ENCODE measurements around the gene TCF7L1.
"Not testable (repeated sequence)": the region's sequence is repeated elsewhere in the genome, so short reads cannot be mapped to it uniquely, and the experiment has no call there.

Gene TCF7L1

GRCh38 chr2:85189606-85190270 is 56.5 kb downstream of the TCF7L1 start:
- Mint-ChIP-seq H3K27me3 (peaks cover 2% of the 10 kb centered on the region), H3K4me1 (ENCODE audit: low read depth) (no peaks in the 10 kb centered on the region), H3K36me3 (ENCODE audit: low read depth) (no peaks in the 10 kb centered on the region), H3K27ac (no peak overlapping the region), H3K9me3 (no peaks in the 10 kb centered on the region), H3K4me3 (no peak overlapping the region)
- intact Hi-C loops (cut with micrococcal nuclease): no loop called here

GRCh38 chr2:85191157-85191556 is 58.0 kb downstream of the TCF7L1 start:
- intact Hi-C loops (cut with micrococcal nuclease): no loop called here
- Mint-ChIP-seq H3K27ac (no peak overlapping the region), H3K4me1 (ENCODE audit: low read depth) (no peaks in the 10 kb centered on the region), H3K36me3 (ENCODE audit: low read depth) (no peaks in the 10 kb centered on the region), H3K27me3 (peaks cover 2% of the 10 kb centered on the region), H3K4me3 (no peak overlapping the region), H3K9me3 (no peaks in the 10 kb centered on the region)

GRCh38 chr2:85194780-85195480 is 61.7 kb downstream of the TCF7L1 start:
- H3K9me3 Mint-ChIP-seq: no peaks in the 10 kb centered on the region
- H3K27me3 Mint-ChIP-seq: peaks cover 5% of the 10 kb centered on the region
- H3K4me3 Mint-ChIP-seq: no peak overlapping the region
- intact Hi-C loops (cut with micrococcal nuclease): no loop called here
- H3K36me3 Mint-ChIP-seq (ENCODE audit: low read depth): no peaks in the 10 kb centered on the region
- no peaks in the 10 kb centered on the region for H3K4me1 Mint-ChIP-seq (ENCODE audit: low read depth)
- no peak overlapping the region for H3K27ac Mint-ChIP-seq

- Mint-ChIP-seq H3K27me3 (peaks cover 5% of the 10 kb centered on the region), H3K9me3 (no peaks in the 10 kb centered on the region), H3K36me3 (ENCODE audit: low read depth) (no peaks in the 10 kb centered on the region), H3K4me3 (no peak overlapping the region), H3K27ac (no peak overlapping the region), H3K4me1 (ENCODE audit: low read depth) (no peaks in the 10 kb centered on the region)
- intact Hi-C loops (cut with micrococcal nuclease): no loop called here
These were observed 62.8 kb downstream of the TCF7L1 start for GRCh38 chr2:85195956-85196355.

- intact Hi-C loops (cut with micrococcal nuclease): no loop called here
- Mint-ChIP-seq H3K36me3 (ENCODE audit: low read depth) (no peaks in the 10 kb centered on the region), H3K4me3 (no peak overlapping the region), H3K4me1 (ENCODE audit: low read depth) (no peaks in the 10 kb centered on the region), H3K27me3 (peaks cover 8% of the 10 kb centered on the region), H3K9me3 (no peaks in the 10 kb centered on the region), H3K27ac (no peak overlapping the region)
These were observed 66.5 kb downstream of the TCF7L1 start for GRCh38 chr2:85199698-85200097.

GRCh38 chr2:85209887-85210286 is 76.7 kb downstream of the TCF7L1 start:
- H3K9me3 Mint-ChIP-seq: no peaks in the 10 kb centered on the region

GRCh38 chr2:85210511-85210910 is 77.3 kb downstream of the TCF7L1 start:
- Mint-ChIP-seq H3K27me3 (peaks cover 11% of the 10 kb centered on the region), H3K4me1 (ENCODE audit: low read depth) (no peaks in the 10 kb centered on the region), H3K27ac (no peak overlapping the region), H3K9me3 (no peaks in the 10 kb centered on the region), H3K36me3 (ENCODE audit: low read depth) (no peaks in the 10 kb centered on the region), H3K4me3 (no peak overlapping the region)
- intact Hi-C loops (cut with micrococcal nuclease): no loop called here

More at GRCh38 chr2:85209887-85210286, 76.7 kb downstream of the TCF7L1 start:
- no peaks in the 10 kb centered on the region for H3K4me1 Mint-ChIP-seq (ENCODE audit: low read depth)
- peaks cover 10% of the 10 kb centered on the region for H3K27me3 Mint-ChIP-seq
- no peaks in the 10 kb centered on the region for H3K36me3 Mint-ChIP-seq (ENCODE audit: low read depth)
- H3K4me3 Mint-ChIP-seq: no peak overlapping the region
- H3K27ac Mint-ChIP-seq: no peak overlapping the region
- intact Hi-C loops (cut with micrococcal nuclease): no loop called here

- H3K36me3 Mint-ChIP-seq (ENCODE audit: low read depth); H3K4me3 Mint-ChIP-seq; H3K9me3 Mint-ChIP-seq; H3K4me1 Mint-ChIP-seq (ENCODE audit: low read depth); intact Hi-C loops (cut with micrococcal nuclease); H3K27ac Mint-ChIP-seq: not testable (repeated sequence)
- peaks cover 17% of the 10 kb centered on the region for H3K27me3 Mint-ChIP-seq
These were observed 78.4 kb downstream of the TCF7L1 start for GRCh38 chr2:85211606-85212005.

GRCh38 chr2:85212841-85213240 is 79.6 kb downstream of the TCF7L1 start:
- peaks cover 25% of the 10 kb centered on the region for H3K27me3 Mint-ChIP-seq
- no peaks in the 10 kb centered on the region for H3K4me1 Mint-ChIP-seq (ENCODE audit: low read depth)

GRCh38 chr2:85213404-85213803 is 80.2 kb downstream of the TCF7L1 start:
- H3K4me1 Mint-ChIP-seq (ENCODE audit: low read depth): no peaks in the 10 kb centered on the region
- H3K4me3 Mint-ChIP-seq: no peak overlapping the region
- intact Hi-C loops (cut with micrococcal nuclease): no loop called here
- peaks cover 25% of the 10 kb centered on the region for H3K27me3 Mint-ChIP-seq
- no peaks in the 10 kb centered on the region for H3K9me3 Mint-ChIP-seq
- H3K36me3 Mint-ChIP-seq (ENCODE audit: low read depth): no peaks in the 10 kb centered on the region
- H3K27ac Mint-ChIP-seq: no peak overlapping the region

More at GRCh38 chr2:85212841-85213240, 79.6 kb downstream of the TCF7L1 start:
- intact Hi-C loops (cut with micrococcal nuclease): no loop called here
- Mint-ChIP-seq H3K4me3 (no peak overlapping the region), H3K27ac (no peak overlapping the region), H3K9me3 (no peaks in the 10 kb centered on the region), H3K36me3 (ENCODE audit: low read depth) (no peaks in the 10 kb centered on the region)

- Mint-ChIP-seq H3K4me3 (no peak overlapping the region), H3K9me3 (no peaks in the 10 kb centered on the region), H3K27me3 (peaks cover 25% of the 10 kb centered on the region), H3K36me3 (ENCODE audit: low read depth) (no peaks in the 10 kb centered on the region), H3K4me1 (ENCODE audit: low read depth) (no peaks in the 10 kb centered on the region), H3K27ac (no peak overlapping the region)
- intact Hi-C loops (cut with micrococcal nuclease): no loop called here
These were observed 80.8 kb downstream of the TCF7L1 start for GRCh38 chr2:85213901-85214512.

GRCh38 chr2:85215081-85215447 is 81.9 kb downstream of the TCF7L1 start:
- H3K9me3 Mint-ChIP-seq: no peaks in the 10 kb centered on the region
- no peak overlapping the region for H3K4me3 Mint-ChIP-seq
- H3K4me1 Mint-ChIP-seq (ENCODE audit: low read depth): no peaks in the 10 kb centered on the region
- peaks cover 27% of the 10 kb centered on the region for H3K27me3 Mint-ChIP-seq
- intact Hi-C loops (cut with micrococcal nuclease): no loop called here
- no peak overlapping the region for H3K27ac Mint-ChIP-seq
- no peaks in the 10 kb centered on the region for H3K36me3 Mint-ChIP-seq (ENCODE audit: low read depth)

- intact Hi-C loops (cut with micrococcal nuclease): no loop called here
- Mint-ChIP-seq H3K36me3 (ENCODE audit: low read depth) (no peaks in the 10 kb centered on the region), H3K9me3 (no peaks in the 10 kb centered on the region), H3K4me1 (ENCODE audit: low read depth) (no peaks in the 10 kb centered on the region), H3K4me3 (no peak overlapping the region), H3K27ac (no peak overlapping the region), H3K27me3 (peaks cover 27% of the 10 kb centered on the region)
These were observed 82.5 kb downstream of the TCF7L1 start for GRCh38 chr2:85215448-85216401.

GRCh38 chr2:85216927-85217326 is 83.7 kb downstream of the TCF7L1 start:
- H3K27me3 Mint-ChIP-seq: peaks cover 27% of the 10 kb centered on the region
- H3K4me3 Mint-ChIP-seq: no peak overlapping the region
- H3K9me3 Mint-ChIP-seq: no peaks in the 10 kb centered on the region
- no peaks in the 10 kb centered on the region for H3K4me1 Mint-ChIP-seq (ENCODE audit: low read depth)
- no peak overlapping the region for H3K27ac Mint-ChIP-seq
- intact Hi-C loops (cut with micrococcal nuclease): no loop called here
- H3K36me3 Mint-ChIP-seq (ENCODE audit: low read depth): no peaks in the 10 kb centered on the region

All from dendritic cell treated with granulocyte-macrophage colony-stimulating factor and Interleukin-4, amounts not matched to agents 40 ng/mL and 50 ng/mL, for 4 days (primary cell).